ENCODE results near the gene RGS6.

Gene RGS6

GRCh38 chr14:72183631-72184030, 251.4 kb downstream of the RGS6 start:
- H4K12ac ChIP-seq (ENCODE audit: low read depth, low read length) = no peak overlapping the region
- peaks cover 1% of the 10 kb centered on the region for H3K9me3 ChIP-seq (ENCODE audit: insufficient read depth, low read depth, low read length)
- H3K18ac ChIP-seq (ENCODE audit: low read length) = no peak overlapping the region
- H4K8ac ChIP-seq (ENCODE audit: low read depth, low read length) = no peak overlapping the region
- H2AK5ac ChIP-seq (ENCODE audit: low read length) = no peak overlapping the region
- H3K4ac ChIP-seq (ENCODE audit: low read depth, low read length) = no peak overlapping the region
- no peak overlapping the region for H3K27ac ChIP-seq (ENCODE audit: low read depth, low read length)
- H3K14ac ChIP-seq (ENCODE audit: low read length) = no peak overlapping the region
- no peak overlapping the region for H4K91ac ChIP-seq (ENCODE audit: low read depth, low read length)
- H3K4me3 ChIP-seq (ENCODE audit: low read depth, low read length) = no peak overlapping the region
- H2BK12ac ChIP-seq (ENCODE audit: low read length) = no peak overlapping the region
- H3K4me1 ChIP-seq (ENCODE audit: control insufficient read depth in 1 of 2, insufficient read depth in 2 of 2, low read length in 2 of 2) = no peaks in the 10 kb centered on the region
- H3K79me1 ChIP-seq (ENCODE audit: low read length) = no peaks in the 10 kb centered on the region
- H3K36me3 ChIP-seq (ENCODE audit: control insufficient read depth in 1 of 2, insufficient read depth in 2 of 2, low read length in 2 of 2) = no peaks in the 10 kb centered on the region
- H3K23ac ChIP-seq (ENCODE audit: low read length) = no peak overlapping the region
- no peak overlapping the region for H3K4me2 ChIP-seq (ENCODE audit: low read length)
- H2BK5ac ChIP-seq (ENCODE audit: low read depth, low read length, poor library complexity) = no peak overlapping the region
- no peaks in the 10 kb centered on the region for H3K79me2 ChIP-seq (ENCODE audit: control insufficient read depth, insufficient read depth, low read length, poor library complexity)
- no peak overlapping the region for H3K9ac ChIP-seq (ENCODE audit: low read length)
- H2AFZ ChIP-seq (ENCODE audit: insufficient read depth, low read length, poor library complexity) = no peak overlapping the region
- H3K27me3 ChIP-seq (ENCODE audit: insufficient read depth, low read length) = no peaks in the 10 kb centered on the region
- H2BK120ac ChIP-seq (ENCODE audit: insufficient read depth, low read length, poor library complexity) = no peak overlapping the region
- WGBS (ENCODE audit: extremely low coverage, insufficient coverage, insufficient read length) = no CpG with 5 or more reads among the region's 2 CpGs
- DNase-seq = no peak

GRCh38 chr14:72186523-72186922, 254.3 kb downstream of the RGS6 start:
- no peak overlapping the region for H4K91ac ChIP-seq (ENCODE audit: low read depth, low read length)
- H3K9ac ChIP-seq (ENCODE audit: low read length) = no peak overlapping the region
- no peak overlapping the region for H3K18ac ChIP-seq (ENCODE audit: low read length)
- H3K4me3 ChIP-seq (ENCODE audit: low read depth, low read length) = no peak overlapping the region
- H3K9me3 ChIP-seq (ENCODE audit: insufficient read depth, low read depth, low read length) = no peaks in the 10 kb centered on the region
- H3K79me1 ChIP-seq (ENCODE audit: low read length) = no peaks in the 10 kb centered on the region
- H3K79me2 ChIP-seq (ENCODE audit: control insufficient read depth, insufficient read depth, low read length, poor library complexity) = no peaks in the 10 kb centered on the region
- H3K27ac ChIP-seq (ENCODE audit: low read depth, low read length) = no peak overlapping the region
- H3K36me3 ChIP-seq (ENCODE audit: control insufficient read depth in 1 of 2, insufficient read depth in 2 of 2, low read length in 2 of 2) = no peaks in the 10 kb centered on the region
- no peak overlapping the region for H4K8ac ChIP-seq (ENCODE audit: low read depth, low read length)
- no peak overlapping the region for H2AK5ac ChIP-seq (ENCODE audit: low read length)
- H2BK120ac ChIP-seq (ENCODE audit: insufficient read depth, low read length, poor library complexity) = no peak overlapping the region
- H3K4me1 ChIP-seq (ENCODE audit: control insufficient read depth in 1 of 2, insufficient read depth in 2 of 2, low read length in 2 of 2) = no peaks in the 10 kb centered on the region
- no peak overlapping the region for H3K23ac ChIP-seq (ENCODE audit: low read length)
- H4K12ac ChIP-seq (ENCODE audit: low read depth, low read length) = no peak overlapping the region
- H2BK5ac ChIP-seq (ENCODE audit: low read depth, low read length, poor library complexity) = no peak overlapping the region
- no peak overlapping the region for H3K4ac ChIP-seq (ENCODE audit: low read depth, low read length)
- no peak overlapping the region for H2BK12ac ChIP-seq (ENCODE audit: low read length)
- WGBS (ENCODE audit: extremely low coverage, insufficient coverage, insufficient read length) = no CpG with 5 or more reads among the region's 3 CpGs
- no peak overlapping the region for H3K4me2 ChIP-seq (ENCODE audit: low read length)
- H3K14ac ChIP-seq (ENCODE audit: low read length) = no peak overlapping the region
- H3K27me3 ChIP-seq (ENCODE audit: insufficient read depth, low read length) = no peaks in the 10 kb centered on the region
- no peak overlapping the region for H2AFZ ChIP-seq (ENCODE audit: insufficient read depth, low read length, poor library complexity)
- no peak for DNase-seq

GRCh38 chr14:72196237-72197015, 264.2 kb downstream of the RGS6 start:
- Histone ChIP-seq H2BK5ac (ENCODE audit: low read depth, low read length, poor library complexity) (no peak overlapping the region), H3K4ac (ENCODE audit: low read depth, low read length) (no peak overlapping the region), H3K36me3 (ENCODE audit: control insufficient read depth in 1 of 2, insufficient read depth in 2 of 2, low read length in 2 of 2) (no peaks in the 10 kb centered on the region), H2BK12ac (ENCODE audit: low read length) (no peak overlapping the region), H3K18ac (ENCODE audit: low read length) (no peak overlapping the region), H2AFZ (ENCODE audit: insufficient read depth, low read length, poor library complexity) (no peak overlapping the region), H3K23ac (ENCODE audit: low read length) (no peak overlapping the region), H3K4me3 (ENCODE audit: low read depth, low read length) (no peak overlapping the region), H3K9ac (ENCODE audit: low read length) (no peak overlapping the region), H3K14ac (ENCODE audit: low read length) (no peak overlapping the region), H3K79me1 (ENCODE audit: low read length) (no peaks in the 10 kb centered on the region), H4K12ac (ENCODE audit: low read depth, low read length) (no peak overlapping the region), H2AK5ac (ENCODE audit: low read length) (no peak overlapping the region), H3K79me2 (ENCODE audit: control insufficient read depth, insufficient read depth, low read length, poor library complexity) (no peaks in the 10 kb centered on the region), H2BK120ac (ENCODE audit: insufficient read depth, low read length, poor library complexity) (no peak overlapping the region), H4K91ac (ENCODE audit: low read depth, low read length) (no peak overlapping the region), H3K27ac (ENCODE audit: low read depth, low read length) (no peak overlapping the region), H3K4me2 (ENCODE audit: low read length) (no peak overlapping the region), H3K9me3 (ENCODE audit: insufficient read depth, low read depth, low read length) (no peaks in the 10 kb centered on the region), H3K27me3 (ENCODE audit: insufficient read depth, low read length) (no peaks in the 10 kb centered on the region), H4K8ac (ENCODE audit: low read depth, low read length) (no peak overlapping the region), H3K4me1 (ENCODE audit: control insufficient read depth in 1 of 2, insufficient read depth in 2 of 2, low read length in 2 of 2) (no peaks in the 10 kb centered on the region)
- no peak for DNase-seq
- no CpG with 5 or more reads among the region's 4 CpGs for WGBS (ENCODE audit: extremely low coverage, insufficient coverage, insufficient read length)

GRCh38 chr14:72201645-72202044, 269.4 kb downstream of the RGS6 start:
- Histone ChIP-seq H3K4me2 (ENCODE audit: low read length) (no peak overlapping the region), H2BK120ac (ENCODE audit: insufficient read depth, low read length, poor library complexity) (no peak overlapping the region), H3K4ac (ENCODE audit: low read depth, low read length) (no peak overlapping the region), H4K12ac (ENCODE audit: low read depth, low read length) (no peak overlapping the region), H3K79me1 (ENCODE audit: low read length) (no peaks in the 10 kb centered on the region), H3K4me3 (ENCODE audit: low read depth, low read length) (no peak overlapping the region), H2AK5ac (ENCODE audit: low read length) (no peak overlapping the region), H3K18ac (ENCODE audit: low read length) (no peak overlapping the region), H3K23ac (ENCODE audit: low read length) (no peak overlapping the region), H3K14ac (ENCODE audit: low read length) (no peak overlapping the region), H3K9me3 (ENCODE audit: insufficient read depth, low read depth, low read length) (peaks cover 2% of the 10 kb centered on the region), H3K4me1 (ENCODE audit: control insufficient read depth in 1 of 2, insufficient read depth in 2 of 2, low read length in 2 of 2) (no peaks in the 10 kb centered on the region), H3K36me3 (ENCODE audit: control insufficient read depth in 1 of 2, insufficient read depth in 2 of 2, low read length in 2 of 2) (no peaks in the 10 kb centered on the region), H4K8ac (ENCODE audit: low read depth, low read length) (no peak overlapping the region), H2BK5ac (ENCODE audit: low read depth, low read length, poor library complexity) (no peak overlapping the region), H3K79me2 (ENCODE audit: control insufficient read depth, insufficient read depth, low read length, poor library complexity) (no peaks in the 10 kb centered on the region), H3K9ac (ENCODE audit: low read length) (no peak overlapping the region), H2AFZ (ENCODE audit: insufficient read depth, low read length, poor library complexity) (no peak overlapping the region), H3K27me3 (ENCODE audit: insufficient read depth, low read length) (no peaks in the 10 kb centered on the region), H4K91ac (ENCODE audit: low read depth, low read length) (no peak overlapping the region), H2BK12ac (ENCODE audit: low read length) (no peak overlapping the region), H3K27ac (ENCODE audit: low read depth, low read length) (no peak overlapping the region)
- DNase-seq = no peak
